ENCODE measurements around the gene IMPDH1.

DNA sequence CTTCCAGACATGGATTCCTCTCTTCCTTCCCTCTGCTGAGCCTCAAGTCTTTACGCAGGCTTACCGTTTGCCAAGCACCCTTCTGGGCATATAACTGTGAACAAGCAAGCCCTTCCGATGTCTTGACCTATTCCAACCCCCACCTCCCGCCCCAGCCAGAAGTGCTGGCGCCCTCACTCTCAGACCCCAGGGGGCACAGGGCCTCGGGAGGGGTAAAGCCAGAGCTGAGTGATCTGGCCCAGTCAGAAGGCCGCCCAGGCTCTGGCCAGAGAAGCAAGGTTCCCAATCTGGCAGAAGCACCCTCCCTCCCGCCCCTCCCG is 49.5 kb downstream of the IMPDH1 start:
- TF ChIP-seq, protein P1, sequence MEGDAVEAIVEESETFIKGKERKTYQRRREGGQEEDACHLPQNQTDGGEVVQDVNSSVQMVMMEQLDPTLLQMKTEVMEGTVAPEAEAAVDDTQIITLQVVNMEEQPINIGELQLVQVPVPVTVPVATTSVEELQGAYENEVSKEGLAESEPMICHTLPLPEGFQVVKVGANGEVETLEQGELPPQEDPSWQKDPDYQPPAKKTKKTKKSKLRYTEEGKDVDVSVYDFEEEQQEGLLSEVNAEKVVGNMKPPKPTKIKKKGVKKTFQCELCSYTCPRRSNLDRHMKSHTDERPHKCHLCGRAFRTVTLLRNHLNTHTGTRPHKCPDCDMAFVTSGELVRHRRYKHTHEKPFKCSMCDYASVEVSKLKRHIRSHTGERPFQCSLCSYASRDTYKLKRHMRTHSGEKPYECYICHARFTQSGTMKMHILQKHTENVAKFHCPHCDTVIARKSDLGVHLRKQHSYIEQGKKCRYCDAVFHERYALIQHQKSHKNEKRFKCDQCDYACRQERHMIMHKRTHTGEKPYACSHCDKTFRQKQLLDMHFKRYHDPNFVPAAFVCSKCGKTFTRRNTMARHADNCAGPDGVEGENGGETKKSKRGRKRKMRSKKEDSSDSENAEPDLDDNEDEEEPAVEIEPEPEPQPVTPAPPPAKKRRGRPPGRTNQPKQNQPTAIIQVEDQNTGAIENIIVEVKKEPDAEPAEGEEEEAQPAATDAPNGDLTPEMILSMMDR (IDR thresholded peaks at IDR 0.05; ENCODE audit: low read depth, low read length, missing input control): no peak
- no peak for TF ChIP-seq TAF1 (conservative IDR thresholded peaks at IDR 0.05)
